Astrocyte of the cerebellum (primary cell): ENCODE data around the gene TMEM107.

Source experiments
- DNase-seq: peaks from one replicate; pipeline ENCODE4 v3.0.0-alpha.2; 2011; ENCODE audit warnings: low read depth
- H3K4me3 ChIP-seq: 2 replicates; pipeline ENCODE4 v1.5.1; 2011; ENCODE audit warnings: mild to moderate bottlenecking, low read depth, low read length, moderate library complexity
- in situ Hi-C: cut with HindIII; loops from 2 replicates; pipeline ENCODE4 v1.10.0; 2017; ENCODE audit warnings: low sequenced_read_pairs
- TF ChIP-seq, protein P1 (sequence below): IDR thresholded peaks from 2 replicates; pipeline ENCODE4 v1.5.1; 2012; ENCODE audit warnings: low read length, low read depth, moderate library complexity, mild to moderate bottlenecking; ENCODE audit errors: missing control alignments

The TMEM107 gene

DNA sequence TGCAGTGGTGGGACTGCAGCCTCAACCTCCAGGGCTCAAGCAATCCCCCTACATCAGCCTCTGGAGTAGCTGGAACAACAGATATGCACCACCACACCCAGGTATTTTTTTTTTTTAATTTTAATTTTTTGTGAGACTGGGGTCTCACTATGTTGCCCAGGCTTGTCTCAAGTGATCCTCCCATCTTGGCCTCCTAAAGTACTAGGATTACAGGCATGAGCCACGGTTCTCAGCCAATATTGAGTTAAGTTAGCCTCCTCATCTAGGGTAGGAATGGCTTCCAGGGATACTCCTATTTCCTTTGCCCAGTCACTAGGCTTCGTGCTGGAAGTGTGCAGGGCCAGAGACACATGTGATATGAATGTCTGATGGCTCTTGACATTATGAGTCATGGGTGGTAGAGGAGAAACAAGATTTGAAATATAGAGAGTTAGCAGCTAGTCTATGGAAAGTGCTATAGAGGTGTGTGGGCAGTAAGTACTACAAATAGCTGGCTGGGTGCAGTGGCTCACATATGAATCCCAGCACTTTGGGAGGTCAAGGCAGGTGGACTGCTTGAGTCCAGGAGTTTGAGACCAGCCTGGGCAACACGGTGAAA lies 44.2 kb downstream of the TMEM107 start:
- H3K4me3 ChIP-seq: no peak overlapping the region
- no peak for DNase-seq
- TF ChIP-seq, protein P1, sequence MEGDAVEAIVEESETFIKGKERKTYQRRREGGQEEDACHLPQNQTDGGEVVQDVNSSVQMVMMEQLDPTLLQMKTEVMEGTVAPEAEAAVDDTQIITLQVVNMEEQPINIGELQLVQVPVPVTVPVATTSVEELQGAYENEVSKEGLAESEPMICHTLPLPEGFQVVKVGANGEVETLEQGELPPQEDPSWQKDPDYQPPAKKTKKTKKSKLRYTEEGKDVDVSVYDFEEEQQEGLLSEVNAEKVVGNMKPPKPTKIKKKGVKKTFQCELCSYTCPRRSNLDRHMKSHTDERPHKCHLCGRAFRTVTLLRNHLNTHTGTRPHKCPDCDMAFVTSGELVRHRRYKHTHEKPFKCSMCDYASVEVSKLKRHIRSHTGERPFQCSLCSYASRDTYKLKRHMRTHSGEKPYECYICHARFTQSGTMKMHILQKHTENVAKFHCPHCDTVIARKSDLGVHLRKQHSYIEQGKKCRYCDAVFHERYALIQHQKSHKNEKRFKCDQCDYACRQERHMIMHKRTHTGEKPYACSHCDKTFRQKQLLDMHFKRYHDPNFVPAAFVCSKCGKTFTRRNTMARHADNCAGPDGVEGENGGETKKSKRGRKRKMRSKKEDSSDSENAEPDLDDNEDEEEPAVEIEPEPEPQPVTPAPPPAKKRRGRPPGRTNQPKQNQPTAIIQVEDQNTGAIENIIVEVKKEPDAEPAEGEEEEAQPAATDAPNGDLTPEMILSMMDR: no peak
- in situ Hi-C loops: no loop called here

- no peak overlapping the region for H3K4me3 ChIP-seq
- in situ Hi-C loops: no loop called here
- no peak for DNase-seq
- TF ChIP-seq, protein P1: no peak
These were observed 47.9 kb downstream of the TMEM107 start for GRCh38 chr17:8128125-8128784.

- in situ Hi-C loops: no loop called here
- DNase-seq: no peak
- TF ChIP-seq, protein P1: no peak
- peak overlapping the region; percentile 65 for H3K4me3 ChIP-seq
These were observed 49.6 kb downstream of the TMEM107 start for GRCh38 chr17:8126491-8127066.

GRCh38 chr17:8125947-8126490 lies 50.2 kb downstream of the TMEM107 start:
- DNase-seq: no peak

DNA sequence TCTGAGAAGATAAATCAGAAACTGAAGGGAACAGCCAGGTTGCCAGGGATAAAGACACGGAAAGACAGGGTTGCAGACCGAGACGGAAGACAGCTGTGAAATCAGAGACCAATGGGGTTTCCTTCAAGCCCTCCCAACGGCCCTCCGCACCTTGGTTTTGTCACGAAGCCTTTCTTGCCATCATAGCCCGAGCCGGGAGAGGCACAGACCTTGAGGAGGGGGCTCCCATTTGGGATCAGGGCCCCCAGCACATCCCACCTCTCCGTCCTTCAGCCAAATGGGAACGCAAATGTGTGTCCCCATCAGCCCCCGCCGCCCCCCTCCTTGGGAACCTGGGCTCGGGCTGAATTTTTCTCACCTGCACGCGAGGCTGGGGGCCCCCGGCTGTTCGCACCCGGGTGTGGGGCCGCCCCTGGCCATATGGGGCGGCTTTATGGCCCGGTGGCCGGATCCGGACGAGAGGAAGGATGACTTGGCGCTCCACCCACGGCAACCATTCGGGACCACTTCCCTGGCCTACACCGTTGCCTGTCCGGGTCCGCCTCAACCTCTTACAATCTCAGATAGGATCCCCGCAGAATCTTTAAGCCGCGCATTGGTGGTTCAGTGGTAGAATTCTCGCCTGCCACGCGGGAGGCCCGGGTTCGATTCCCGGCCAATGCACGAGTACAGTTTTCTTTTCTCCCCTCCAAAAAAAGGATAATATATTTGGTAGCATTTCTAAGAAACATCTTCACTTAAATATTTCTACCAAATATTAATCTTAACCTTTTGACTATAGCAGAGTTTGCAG lies 50.8 kb downstream of the TMEM107 start:
- peak overlapping the region; percentile 65 for H3K4me3 ChIP-seq
- no peak for DNase-seq
- TF ChIP-seq, protein P1: no peak
- in situ Hi-C loops: no loop called here

More at GRCh38 chr17:8125947-8126490, 50.2 kb downstream of the TMEM107 start:
- in situ Hi-C loops: no loop called here
- TF ChIP-seq, protein P1: no peak
- peak overlapping the region; percentile 65 for H3K4me3 ChIP-seq
